ENCODE results near the gene MAD1L1.

MAD1L1 gene

DNA sequence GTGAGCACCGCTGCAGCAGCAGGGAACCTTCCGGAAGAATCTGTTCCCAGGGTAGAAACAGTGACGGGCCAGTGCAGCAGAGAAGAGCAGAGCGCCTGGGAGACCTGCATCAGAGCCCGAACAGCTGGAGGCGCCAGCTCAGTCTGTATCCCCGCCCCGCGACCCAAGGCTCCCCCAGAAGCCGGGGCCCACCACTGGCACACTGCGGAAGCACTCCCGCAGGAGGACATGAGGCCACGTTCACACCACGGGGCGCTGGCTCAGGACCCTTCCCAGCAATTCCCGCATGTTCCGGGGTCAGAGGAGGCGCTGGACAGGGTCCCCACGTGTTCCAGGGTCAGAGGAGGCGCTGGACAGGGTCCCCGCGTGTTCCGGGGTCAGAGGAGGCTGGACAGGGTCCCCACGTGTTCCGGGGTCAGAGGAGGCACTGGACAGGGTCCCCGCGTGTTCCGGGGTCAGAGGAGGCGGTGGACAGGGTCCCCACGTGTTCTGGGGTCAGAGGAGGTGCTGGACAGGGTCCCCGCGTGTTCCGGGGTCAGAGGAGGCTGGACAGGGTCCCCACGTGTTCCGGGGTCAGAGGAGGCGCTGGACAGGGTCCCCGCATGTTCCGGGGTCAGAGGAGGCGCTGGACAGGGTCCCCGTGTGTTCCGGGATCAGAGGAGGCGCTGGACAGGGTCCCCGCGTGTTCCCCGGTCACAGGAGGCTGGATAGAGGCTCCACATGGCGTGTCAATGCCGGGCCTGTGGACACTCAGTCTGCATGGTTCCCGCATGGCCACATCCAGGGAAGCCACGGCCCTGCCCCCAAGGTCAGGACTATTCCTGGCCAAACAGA lies 117.6 kb downstream of the MAD1L1 start:
- DNase-seq (ENCODE audit: low read depth) = no peak
- TF ChIP-seq, protein P1, sequence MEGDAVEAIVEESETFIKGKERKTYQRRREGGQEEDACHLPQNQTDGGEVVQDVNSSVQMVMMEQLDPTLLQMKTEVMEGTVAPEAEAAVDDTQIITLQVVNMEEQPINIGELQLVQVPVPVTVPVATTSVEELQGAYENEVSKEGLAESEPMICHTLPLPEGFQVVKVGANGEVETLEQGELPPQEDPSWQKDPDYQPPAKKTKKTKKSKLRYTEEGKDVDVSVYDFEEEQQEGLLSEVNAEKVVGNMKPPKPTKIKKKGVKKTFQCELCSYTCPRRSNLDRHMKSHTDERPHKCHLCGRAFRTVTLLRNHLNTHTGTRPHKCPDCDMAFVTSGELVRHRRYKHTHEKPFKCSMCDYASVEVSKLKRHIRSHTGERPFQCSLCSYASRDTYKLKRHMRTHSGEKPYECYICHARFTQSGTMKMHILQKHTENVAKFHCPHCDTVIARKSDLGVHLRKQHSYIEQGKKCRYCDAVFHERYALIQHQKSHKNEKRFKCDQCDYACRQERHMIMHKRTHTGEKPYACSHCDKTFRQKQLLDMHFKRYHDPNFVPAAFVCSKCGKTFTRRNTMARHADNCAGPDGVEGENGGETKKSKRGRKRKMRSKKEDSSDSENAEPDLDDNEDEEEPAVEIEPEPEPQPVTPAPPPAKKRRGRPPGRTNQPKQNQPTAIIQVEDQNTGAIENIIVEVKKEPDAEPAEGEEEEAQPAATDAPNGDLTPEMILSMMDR (conservative IDR thresholded peaks at IDR 0.05; ENCODE audit: low read length) = no peak
- H3K4me3 ChIP-seq (ENCODE audit: low read length) = no peak overlapping the region

DNA sequence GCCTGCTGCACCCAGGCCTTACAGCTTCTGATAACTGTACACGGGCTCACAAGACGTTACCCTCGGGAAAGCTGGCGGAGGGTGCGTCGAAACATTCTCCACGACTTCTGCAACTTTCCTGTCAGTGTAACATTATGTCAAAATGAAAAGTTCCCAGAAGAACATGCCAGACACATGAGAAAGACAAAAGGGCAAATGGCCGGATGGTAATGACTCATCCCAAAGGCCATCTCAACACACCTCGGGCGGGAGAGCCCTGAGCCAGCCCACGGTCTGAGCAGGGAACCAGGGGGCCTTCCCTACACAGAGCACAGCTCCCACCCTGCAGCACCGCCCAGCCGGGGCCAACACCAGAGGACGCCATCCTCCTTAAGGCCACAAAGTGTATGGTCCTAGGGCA lies 118.7 kb downstream of the MAD1L1 start:
- TF ChIP-seq, protein P1 (conservative IDR thresholded peaks at IDR 0.05; ENCODE audit: low read length) = no peak
- DNase-seq (ENCODE audit: low read depth) = peak; percentile 49
- H3K4me3 ChIP-seq (ENCODE audit: low read length) = no peak overlapping the region

DNA sequence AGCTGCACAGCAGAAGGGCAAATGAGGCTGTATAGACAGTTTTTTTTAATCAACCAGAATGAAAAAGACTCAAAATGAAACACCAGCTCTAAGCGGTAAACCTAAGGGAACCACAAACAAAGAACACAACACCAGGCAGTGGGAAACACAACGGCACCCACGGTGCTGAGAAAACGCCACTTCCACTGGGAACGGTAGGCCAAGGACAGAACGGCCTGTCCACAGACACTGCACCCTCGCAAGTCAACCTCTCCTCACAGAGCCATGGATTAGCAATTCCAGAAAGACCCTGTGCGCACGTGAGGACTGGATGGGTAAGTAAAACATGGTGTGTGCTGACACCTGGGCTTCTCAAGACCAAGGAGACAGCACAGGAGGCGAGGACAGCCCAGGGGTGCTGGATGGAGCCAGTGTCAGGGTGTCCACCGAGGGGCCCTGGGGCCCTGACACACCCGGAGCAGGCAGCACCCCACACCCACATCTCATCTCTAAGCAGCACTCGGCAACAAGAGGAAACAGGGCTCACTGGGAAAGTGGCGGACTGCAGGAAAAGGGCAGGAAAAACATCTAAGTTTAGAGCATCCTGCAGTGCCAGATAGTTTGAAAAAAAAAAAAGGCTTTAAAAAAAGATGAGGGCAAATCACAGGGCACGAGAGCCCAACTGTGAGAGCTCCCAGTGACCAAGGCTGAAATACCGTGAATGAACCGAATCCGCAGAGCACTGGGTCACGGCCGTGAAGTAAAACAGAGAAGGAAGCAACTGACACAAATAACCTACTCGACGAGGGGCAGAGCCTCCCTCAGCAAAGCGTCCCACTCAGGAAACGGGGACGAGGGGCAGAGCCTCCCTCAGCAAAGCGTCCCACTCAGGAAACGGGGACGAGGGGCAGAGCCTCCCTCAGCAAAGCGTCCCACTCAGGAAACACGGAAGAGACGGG lies 120.2 kb downstream of the MAD1L1 start:
- TF ChIP-seq, protein P1 (conservative IDR thresholded peaks at IDR 0.05; ENCODE audit: low read length) = no peak
- DNase-seq (ENCODE audit: low read depth) = no peak
- H3K4me3 ChIP-seq (ENCODE audit: low read length) = no peak overlapping the region

DNA sequence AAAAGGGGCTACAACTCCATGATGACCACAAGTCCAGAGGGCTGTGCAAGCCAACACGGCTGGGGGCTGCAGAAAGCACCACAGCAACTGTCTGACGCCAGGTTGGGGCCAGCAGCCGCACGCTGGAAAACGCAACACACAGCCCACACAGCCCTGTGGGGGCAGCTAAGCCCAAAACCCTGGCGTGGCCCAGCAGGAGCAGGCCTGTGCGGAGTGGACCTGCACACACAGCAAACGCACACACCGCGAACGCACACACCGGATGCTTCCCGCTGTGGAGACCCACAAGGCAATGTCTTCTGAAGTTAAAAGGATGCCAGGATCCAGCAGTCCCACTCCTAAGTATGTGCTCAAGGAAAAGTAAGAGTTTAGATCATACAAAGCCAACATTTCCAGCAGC lies 121.2 kb downstream of the MAD1L1 start:
- DNase-seq (ENCODE audit: low read depth) = no peak
- no peak overlapping the region for H3K4me3 ChIP-seq (ENCODE audit: low read length)
- TF ChIP-seq, protein P1 (conservative IDR thresholded peaks at IDR 0.05; ENCODE audit: low read length) = no peak

DNA sequence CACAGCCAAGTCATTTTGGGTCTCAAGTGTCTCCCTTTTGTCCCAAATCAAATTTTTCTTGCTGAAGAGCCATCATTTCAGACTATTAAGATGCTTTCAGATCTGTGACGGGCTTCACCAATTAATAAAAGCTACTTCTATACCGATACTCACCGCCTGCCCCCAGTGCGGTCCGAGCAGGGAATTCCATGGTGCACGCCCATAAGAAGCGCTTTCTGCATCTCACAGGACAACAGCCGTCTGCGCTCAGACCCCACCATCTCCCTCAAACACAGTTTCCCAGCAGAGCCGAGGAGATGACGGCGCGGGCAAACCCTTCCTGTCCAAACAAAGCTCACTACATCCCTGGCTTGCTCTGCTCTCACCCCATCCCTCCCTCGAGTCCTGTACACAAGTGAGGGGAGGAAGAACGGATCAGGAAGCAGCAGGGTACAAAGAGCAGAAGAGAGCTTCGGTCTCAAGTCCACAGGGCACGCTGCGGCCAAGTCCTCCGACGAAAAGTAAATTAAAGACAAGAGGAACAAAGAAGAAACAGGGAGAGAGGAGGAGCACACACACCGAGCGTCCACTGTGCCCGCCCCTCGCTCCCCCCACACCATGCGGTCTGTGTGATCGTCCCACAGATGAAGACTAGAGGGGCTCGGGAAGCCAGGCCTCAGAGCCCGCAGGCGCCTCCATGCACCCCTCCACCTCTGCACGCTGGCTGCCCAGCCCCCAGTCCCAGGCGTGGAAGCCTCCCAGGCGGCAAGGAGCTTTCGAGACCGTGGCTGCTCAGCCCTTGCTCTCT lies 121.9 kb downstream of the MAD1L1 start:
- no peak overlapping the region for H3K4me3 ChIP-seq (ENCODE audit: low read length)
- no peak for DNase-seq (ENCODE audit: low read depth)
- TF ChIP-seq, protein P1 (conservative IDR thresholded peaks at IDR 0.05; ENCODE audit: low read length) = no peak

DNA sequence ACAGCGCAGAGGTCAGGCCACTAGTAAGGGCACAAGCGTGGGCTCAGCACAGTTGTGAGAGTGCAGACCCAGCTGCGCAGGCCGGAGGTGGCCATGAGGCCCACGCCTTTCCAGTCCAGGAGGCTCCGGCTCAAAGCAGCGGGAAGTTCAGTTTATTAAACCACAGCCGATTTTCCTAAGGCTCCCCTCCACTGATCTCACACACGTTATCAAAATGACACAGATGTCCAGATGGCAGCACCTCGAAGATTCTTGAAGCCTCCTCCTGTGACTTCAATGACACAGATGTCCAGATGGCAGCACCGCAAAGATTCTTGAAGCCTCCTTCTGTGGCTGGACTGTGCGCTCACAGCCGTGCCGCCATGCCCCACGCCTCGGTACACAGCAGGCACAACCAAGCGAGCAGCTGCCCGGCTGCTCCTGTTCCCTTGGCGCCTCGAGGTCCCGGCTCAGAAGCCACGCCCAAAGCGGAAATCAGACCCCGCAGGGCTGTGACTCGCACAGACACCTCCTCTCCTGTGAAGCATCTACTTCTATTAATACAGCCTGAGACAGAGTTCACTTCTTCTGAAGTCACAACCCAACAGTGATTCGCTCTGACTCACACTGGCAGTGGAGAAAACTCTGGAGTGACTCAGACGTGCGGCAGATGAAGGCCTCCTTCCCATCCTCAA lies 122.7 kb downstream of the MAD1L1 start:
- TF ChIP-seq, protein P1 (conservative IDR thresholded peaks at IDR 0.05; ENCODE audit: low read length) = no peak
- peak; percentile 80 for DNase-seq (ENCODE audit: low read depth)
- H3K4me3 ChIP-seq (ENCODE audit: low read length) = no peak overlapping the region
